Endothelial cell of umbilical vein (primary cell): ENCODE results near the gene TSPAN14. TPM values are rescaled to one million over a fixed set of nuclear protein-coding genes. Genes with fewer than 3 reads are reported as not detected.

Experiments
- BruUV-seq: library from RNA; stranded (reverse); fragments of 400-500 nt; replicated peaks from 2 replicates; lab custom pipeline; 2021; lab: Mats Ljungman, UMichigan
- CTCF ChIA-PET: fragments of 300-600, 350-600 bp; sonication (Branson Sonifier 250); formaldehyde crosslinking; loops from one replicate; lab custom pipeline; 2021; ENCODE audit warnings: antibody characterized with exemption, inconsistent platforms; lab: Charles Lee
- POLR2A ChIA-PET: fragments of 300-600, 350-600 bp; sonication (Branson Sonifier 250); formaldehyde crosslinking; loops from one replicate; lab custom pipeline; 2021; ENCODE audit warnings: antibody characterized with exemption, inconsistent platforms; lab: Charles Lee
- DNase-seq: peaks from one replicate; pipeline ENCODE4 v3.0.0-alpha.2; 2011; ENCODE audit warnings: low read depth, low spot score
- FAIRE-seq: peaks from 2 replicates; lab custom pipeline; 2011; peaks lifted over from hg19 to GRCh38; lab: Jason Lieb, UNC
- H2AFZ ChIP-seq: 2 replicates; pipeline ENCODE4 v1.6.0; 2012; ENCODE audit warnings: low read depth, low read length, control low read depth, inconsistent platforms
- H3K27ac ChIP-seq: 2 replicates; pipeline ENCODE4 v1.5.1; 2011; ENCODE audit warnings: low read depth, mild to moderate bottlenecking, control low read depth, low read length, moderate library complexity; ENCODE audit not compliant: insufficient read depth
- H3K27me3 ChIP-seq, 2 experiments: 2 replicates each; pipeline versions ENCODE4 v1.6.0 to v1.6.1; 2011; ENCODE audit warnings: low read length in 2 of 2, mixed read lengths in 1 of 2; ENCODE audit not compliant: control insufficient read depth in 2 of 2, insufficient read depth in 2 of 2
- H3K36me3 ChIP-seq, 2 experiments: 2 replicates in 1 of 2; 3 replicates in 1 of 2; pipeline ENCODE4 v1.5.1; 2011; ENCODE audit warnings: low read length in 2 of 2, mild to moderate bottlenecking in 1 of 2, moderate library complexity in 1 of 2; ENCODE audit not compliant: control insufficient read depth in 2 of 2, insufficient read depth in 2 of 2; ENCODE audit errors: extremely low read depth in 1 of 2
- H3K4me1 ChIP-seq: 3 replicates; pipeline ENCODE4 v1.5.1; 2011; ENCODE audit warnings: mild to moderate bottlenecking, low read length; ENCODE audit not compliant: control insufficient read depth, insufficient read depth; ENCODE audit errors: extremely low read depth
- H3K4me2 ChIP-seq: 2 replicates; pipeline ENCODE4 v1.6.1; 2011; ENCODE audit warnings: low read length, control low read depth, mixed read lengths; ENCODE audit not compliant: insufficient read depth
- H3K4me3 ChIP-seq, 3 experiments: fragments of 200-600 bp in 1 of 3; sonication (generic), shearing (Covaris generic) in 1 of 3; replicated peaks in 1 of 3; 2 replicates each; pipeline ENCODE4 v1.5.1; 2011 to 2016; ENCODE audit warnings: control low read depth in 3 of 3, low read length in 3 of 3, mild to moderate bottlenecking in 2 of 3, inconsistent platforms in 1 of 3, low read depth in 1 of 3, moderate library complexity in 1 of 3; ENCODE audit not compliant: insufficient read depth in 1 of 3
- H3K79me2 ChIP-seq: 2 replicates; pipeline ENCODE4 v1.6.0; 2012; ENCODE audit warnings: low read length, inconsistent platforms; ENCODE audit not compliant: control insufficient read depth, insufficient read depth
- H3K9ac ChIP-seq: replicated peaks from 2 replicates; pipeline ENCODE3; 2011; ENCODE audit warnings: low read length, control low read depth; ENCODE audit not compliant: insufficient read depth; ENCODE audit errors: extremely low read depth
- H3K9me1 ChIP-seq: replicated peaks from 3 replicates; pipeline ENCODE4 v1.6.0; 2011; ENCODE audit warnings: mild to moderate bottlenecking, low read length; ENCODE audit not compliant: control insufficient read depth, insufficient read depth; ENCODE audit errors: extremely low read depth
- H3K9me3 ChIP-seq: replicated peaks from 2 replicates; pipeline ENCODE4 v1.5.1; 2012; ENCODE audit warnings: low read length, inconsistent platforms; ENCODE audit not compliant: control insufficient read depth, insufficient read depth
- H4K20me1 ChIP-seq: replicated peaks from 2 replicates; pipeline ENCODE3; 2011; ENCODE audit warnings: mild to moderate bottlenecking, low read length; ENCODE audit not compliant: control insufficient read depth, insufficient read depth; ENCODE audit errors: extremely low read depth
- EZH2 ChIP-seq: IDR thresholded peaks from 2 replicates; pipeline ENCODE4 v1.6.1; 2012; ENCODE audit warnings: borderline replicate concordance, low read depth, mild to moderate bottlenecking, moderate library complexity, low read length, inconsistent platforms; ENCODE audit not compliant: severe bottlenecking
- FOS ChIP-seq: IDR thresholded peaks from 2 replicates; pipeline ENCODE4 v1.6.1; 2011; ENCODE audit warnings: mild to moderate bottlenecking, low read length, moderate library complexity, borderline replicate concordance; ENCODE audit not compliant: insufficient read depth
- GATA2 ChIP-seq: IDR thresholded peaks from 2 replicates; pipeline ENCODE4 v1.7.0; 2011; ENCODE audit warnings: low read depth, mild to moderate bottlenecking, moderate library complexity, mixed read lengths, low read length; ENCODE audit not compliant: insufficient read length, insufficient read depth
- JUN ChIP-seq: IDR thresholded peaks from 2 replicates; pipeline ENCODE4 v1.6.1; 2011; ENCODE audit warnings: borderline replicate concordance, low read depth; ENCODE audit not compliant: insufficient read length, insufficient read depth
- MYC ChIP-seq: IDR thresholded peaks from one replicate; pipeline ENCODE4 v1.6.1; 2011; ENCODE audit warnings: mild to moderate bottlenecking, low read depth, low read length
- POLR2A ChIP-seq: IDR thresholded peaks from 2 replicates; pipeline ENCODE4 v1.6.1; 2012; ENCODE audit warnings: low read depth, mild to moderate bottlenecking, control low read depth, low read length
- POLR2AphosphoS5 ChIP-seq: IDR thresholded peaks from 2 replicates; pipeline ENCODE4 v1.6.1; 2012; ENCODE audit warnings: low read depth, mild to moderate bottlenecking, control low read depth, low read length, moderate library complexity; ENCODE audit not compliant: insufficient read depth
- dilution Hi-C: fragments of 300-500 bp; cut with MboI; formaldehyde crosslinking; loops from one replicate; pipeline ENCODE4 v1.15.0; 2019; ENCODE audit warnings: low sequenced_read_pairs; ENCODE audit not compliant: extremely low pct_ligation_motif_present
- intact Hi-C: fragments of 100-400 bp; cut with micrococcal nuclease; formaldehyde crosslinking; loops from one replicate; pipeline ENCODE4 v1.10.0; 2022
- polyA plus RNA-seq, 4 experiments: library from polyadenylated mRNA; depleted of rRNA in 3 of 4; stranded (reverse) in 3 of 4; unstranded in 1 of 4; fragments of >200 nt; gene quantifications; 2 replicates each; pipeline versions ENCODE4 v1.2.1 to v1.2.3, GENCODE V29; 2011 to 2012; ENCODE audit warnings: missing spikeins in 1 of 4
- total RNA-seq: library from RNA; stranded (reverse); gene quantifications from 2 replicates; pipeline ENCODE4 v1.2.3, GENCODE V29; 2021
- TF ChIP-seq, protein P1 (sequence below), 2 donors: IDR thresholded peaks; 1 replicate in 1 of 2; 2 replicates in 1 of 2; pipeline ENCODE4 v1.5.1; 2011; ENCODE audit warnings: low read length in 2 of 2, mild to moderate bottlenecking in 2 of 2, moderate library complexity in 2 of 2, control low read depth in 1 of 2, inconsistent platforms in 1 of 2, low read depth in 1 of 2; ENCODE audit not compliant: insufficient read depth in 1 of 2; ENCODE audit errors: extremely low read depth in 1 of 2

Gene TSPAN14
- total and polyA plus RNA-seq, 2 donors (not counting 3 experiments of a cell fraction or from before 2014, with no cell fraction given) = 210 to 242 TPM

DNA sequence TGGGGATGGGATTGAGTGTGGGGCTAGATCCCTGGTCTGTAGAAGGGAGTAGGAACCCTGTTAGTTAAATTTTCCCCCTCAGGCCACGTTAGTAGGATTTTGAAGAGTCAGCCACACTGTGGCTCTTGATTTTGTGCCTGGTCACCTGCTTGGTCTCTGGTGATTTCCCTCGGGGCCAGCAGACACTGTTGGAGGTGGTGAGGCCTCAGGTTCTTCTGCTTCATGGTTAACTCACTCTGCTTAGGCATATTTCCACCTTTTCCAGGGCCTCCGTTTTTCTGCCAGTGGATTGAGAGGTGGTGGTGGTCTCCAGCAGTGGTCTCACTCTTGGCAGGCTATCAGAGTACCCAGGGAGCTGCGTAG is 4.1 kb downstream of the TSPAN14 start:
- intact Hi-C loops (no loop called here), dilution Hi-C loops (no loop called here)
- no peak for FAIRE-seq
- no peak overlapping the region for H3K9ac ChIP-seq
- POLR2A ChIA-PET = no interaction called here
- no peaks in the 10 kb centered on the region for H3K9me3 ChIP-seq
- peaks cover 76% of the 10 kb centered on the region for H3K4me1 ChIP-seq
- H3K36me3 ChIP-seq = peaks cover 4 to 6% of the 10 kb centered on the region in 2 experiments
- CTCF ChIA-PET = interaction anchor here (3.0 to 37.4 kb wide), 3 partner anchors 14 to 48 kb away, joined by 13 to 1118 read pairs (median 17); no protein-coding TSS in a partner anchor
- no peaks in the 10 kb centered on the region for H3K9me1 ChIP-seq
- H3K27me3 ChIP-seq = no peaks in the 10 kb centered on the region
- H3K4me3 ChIP-seq = no peak overlapping the region
- no TSS peak for BruUV-seq
- peak overlapping the region; percentile 53 for H3K4me2 ChIP-seq
- no peak overlapping the region for H3K27ac ChIP-seq
- peaks cover 92% of the 10 kb centered on the region for H3K79me2 ChIP-seq
- TF ChIP-seq POLR2AphosphoS5 (no peak), GATA2 (no peak), FOS (no peak), JUN (no peak), POLR2A (no peak), EZH2 (no peak), MYC (no peak)
- TF ChIP-seq, protein P1, sequence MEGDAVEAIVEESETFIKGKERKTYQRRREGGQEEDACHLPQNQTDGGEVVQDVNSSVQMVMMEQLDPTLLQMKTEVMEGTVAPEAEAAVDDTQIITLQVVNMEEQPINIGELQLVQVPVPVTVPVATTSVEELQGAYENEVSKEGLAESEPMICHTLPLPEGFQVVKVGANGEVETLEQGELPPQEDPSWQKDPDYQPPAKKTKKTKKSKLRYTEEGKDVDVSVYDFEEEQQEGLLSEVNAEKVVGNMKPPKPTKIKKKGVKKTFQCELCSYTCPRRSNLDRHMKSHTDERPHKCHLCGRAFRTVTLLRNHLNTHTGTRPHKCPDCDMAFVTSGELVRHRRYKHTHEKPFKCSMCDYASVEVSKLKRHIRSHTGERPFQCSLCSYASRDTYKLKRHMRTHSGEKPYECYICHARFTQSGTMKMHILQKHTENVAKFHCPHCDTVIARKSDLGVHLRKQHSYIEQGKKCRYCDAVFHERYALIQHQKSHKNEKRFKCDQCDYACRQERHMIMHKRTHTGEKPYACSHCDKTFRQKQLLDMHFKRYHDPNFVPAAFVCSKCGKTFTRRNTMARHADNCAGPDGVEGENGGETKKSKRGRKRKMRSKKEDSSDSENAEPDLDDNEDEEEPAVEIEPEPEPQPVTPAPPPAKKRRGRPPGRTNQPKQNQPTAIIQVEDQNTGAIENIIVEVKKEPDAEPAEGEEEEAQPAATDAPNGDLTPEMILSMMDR (IDR thresholded peaks at IDR 0.05; ENCODE audit: extremely low read depth in 1 of 2, insufficient read depth in 1 of 2, low read depth in 1 of 2, low read length in 2 of 2) = no peak
- H2AFZ ChIP-seq = no peak overlapping the region
- peaks cover 8% of the 10 kb centered on the region for H4K20me1 ChIP-seq
- no peak for DNase-seq
